NCI-H2171 treated with DMSO at 0.1 percent for 48 hours (cell line): ENCODE data around the gene SLC38A6.

Source experiments
- DNase-seq: peaks from one replicate; lab custom pipeline; 2025; lab: John Stamatoyannopoulos, UW

Gene SLC38A6

GRCh38 chr14:60981633-60982455 is 799 bp downstream of the SLC38A6 start:
- DNase-seq: no peak

GRCh38 chr14:60984196-60984595 is 3.2 kb downstream of the SLC38A6 start:
- DNase-seq: no peak

- DNase-seq: no peak
Measured at GRCh38 chr14:60986500-60986899, 5.5 kb downstream of the SLC38A6 start.

- DNase-seq: no peak
Measured at GRCh38 chr14:60989599-60989998, 8.6 kb downstream of the SLC38A6 start.

- no peak for DNase-seq
Measured at GRCh38 chr14:60998617-60999016, 17.6 kb downstream of the SLC38A6 start.

- DNase-seq: no peak
Measured at GRCh38 chr14:60999536-60999935, 18.5 kb downstream of the SLC38A6 start.

- DNase-seq: no peak
Measured at GRCh38 chr14:61003571-61003970, 22.5 kb downstream of the SLC38A6 start.

GRCh38 chr14:61019537-61019936 is 38.5 kb downstream of the SLC38A6 start:
- no peak for DNase-seq

GRCh38 chr14:61025251-61026223 is 44.5 kb downstream of the SLC38A6 start:
- DNase-seq: peak; percentile 83

- no peak for DNase-seq
Measured at GRCh38 chr14:61026526-61026925, 45.5 kb downstream of the SLC38A6 start.

- DNase-seq: no peak
Measured at GRCh38 chr14:61031026-61031425, 50.0 kb downstream of the SLC38A6 start.

GRCh38 chr14:61033054-61033453 is 52.0 kb downstream of the SLC38A6 start:
- DNase-seq: no peak

- DNase-seq: no peak
Measured at GRCh38 chr14:61033855-61034254, 52.8 kb downstream of the SLC38A6 start.

- DNase-seq: peak; percentile 97
Measured at GRCh38 chr14:61034416-61035120, 53.5 kb downstream of the SLC38A6 start.

GRCh38 chr14:61037215-61037614 is 56.2 kb downstream of the SLC38A6 start:
- no peak for DNase-seq

- DNase-seq: no peak
Measured at GRCh38 chr14:61041704-61042103, 60.7 kb downstream of the SLC38A6 start.

- DNase-seq: no peak
Measured at GRCh38 chr14:61042220-61042619, 61.2 kb downstream of the SLC38A6 start.

GRCh38 chr14:61043506-61043905 is 62.5 kb downstream of the SLC38A6 start:
- DNase-seq: no peak

- no peak for DNase-seq
Measured at GRCh38 chr14:61047021-61047420, 66.0 kb downstream of the SLC38A6 start.

- no peak for DNase-seq
Measured at GRCh38 chr14:61048640-61049039, 67.6 kb downstream of the SLC38A6 start.

- no peak for DNase-seq
Measured at GRCh38 chr14:61050417-61050816, 69.4 kb downstream of the SLC38A6 start.

GRCh38 chr14:61051051-61051450 is 70.0 kb downstream of the SLC38A6 start:
- no peak for DNase-seq
